GM18520 (cell line): ENCODE measurements around the gene ROCK2.
"Not testable (repeated sequence)": the region's sequence is repeated elsewhere in the genome, so short reads cannot be mapped to it uniquely, and the experiment has no call there.

ENCODE experiments used
- ATAC-seq: cut with Tn5 transposase; IDR thresholded peaks from one replicate; pipeline ENCODE4 v1.9.1; 2021; ENCODE audit not compliant: unreplicated experiment

The ROCK2 gene

DNA sequence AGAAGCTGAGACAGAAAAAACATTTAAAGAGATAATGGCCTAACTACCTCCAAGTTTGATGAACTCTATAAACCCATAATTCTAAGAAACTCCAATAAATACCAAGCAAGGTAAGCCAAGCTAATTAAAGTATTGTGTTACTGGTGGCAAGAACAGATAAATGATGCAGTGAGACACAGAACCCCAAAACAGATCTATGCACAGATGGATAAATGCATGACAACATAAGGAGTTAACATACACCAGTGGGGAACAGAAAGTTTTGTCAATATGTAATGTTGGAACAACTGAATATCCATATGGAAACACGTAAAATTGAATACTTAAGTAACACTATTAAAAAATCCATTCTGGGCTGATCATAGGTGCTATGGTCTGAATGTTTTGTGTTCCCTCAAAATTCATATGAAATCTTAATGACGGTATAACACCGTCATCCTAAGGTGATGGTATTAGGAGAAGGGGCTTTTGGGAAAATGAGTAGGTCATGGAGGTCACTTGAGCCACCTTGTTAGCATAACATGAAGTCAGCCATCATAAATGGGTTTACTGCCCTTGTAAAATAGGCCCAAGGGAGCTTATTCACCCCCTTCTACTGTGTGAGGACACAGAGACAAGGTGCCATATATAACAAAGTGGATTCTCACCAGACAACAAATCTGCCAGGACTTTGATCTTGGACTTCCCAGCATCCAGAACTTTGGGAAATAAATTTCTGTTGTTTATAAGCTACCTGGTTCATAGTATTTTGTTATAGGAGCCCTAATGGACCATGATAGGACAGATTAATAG, 102.8 kb downstream of the ROCK2 start:
- ATAC-seq: no peak

DNA sequence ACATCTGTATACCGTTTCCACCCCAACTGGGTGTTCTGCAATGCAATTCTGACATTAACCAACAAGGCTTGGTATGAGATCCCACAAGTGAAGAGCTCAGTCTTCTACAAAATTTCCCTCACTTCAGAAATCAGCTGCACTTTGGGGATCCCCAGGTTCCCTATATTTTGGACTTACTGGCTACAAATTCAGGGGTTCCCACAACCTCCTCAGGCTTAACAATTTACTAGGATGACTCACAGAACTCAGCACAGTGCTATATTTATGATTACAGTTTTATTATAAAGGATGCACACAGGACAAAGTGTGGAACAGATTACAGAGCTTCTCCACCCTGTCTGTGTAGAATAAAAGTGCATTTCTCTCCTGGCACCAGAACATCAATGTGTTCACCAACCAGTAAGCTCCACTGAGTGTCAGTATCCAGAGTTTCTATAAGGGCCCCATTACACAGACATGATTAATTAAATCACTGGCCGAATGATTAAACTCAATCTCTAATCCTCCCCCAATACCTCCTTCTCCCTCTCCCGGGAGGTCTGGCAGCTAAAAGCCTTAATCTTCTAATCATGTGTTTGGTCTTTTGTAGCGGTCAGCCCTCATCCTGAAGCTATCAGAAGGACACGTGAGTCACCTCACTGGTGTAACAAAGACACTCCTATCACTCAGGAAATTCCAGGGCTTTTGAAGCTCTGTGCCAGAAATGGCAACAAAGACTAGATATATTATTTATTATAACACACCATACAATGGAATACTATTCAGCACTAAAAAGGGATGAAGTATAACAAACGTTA, 104.6 kb downstream of the ROCK2 start:
- ATAC-seq: no peak

DNA sequence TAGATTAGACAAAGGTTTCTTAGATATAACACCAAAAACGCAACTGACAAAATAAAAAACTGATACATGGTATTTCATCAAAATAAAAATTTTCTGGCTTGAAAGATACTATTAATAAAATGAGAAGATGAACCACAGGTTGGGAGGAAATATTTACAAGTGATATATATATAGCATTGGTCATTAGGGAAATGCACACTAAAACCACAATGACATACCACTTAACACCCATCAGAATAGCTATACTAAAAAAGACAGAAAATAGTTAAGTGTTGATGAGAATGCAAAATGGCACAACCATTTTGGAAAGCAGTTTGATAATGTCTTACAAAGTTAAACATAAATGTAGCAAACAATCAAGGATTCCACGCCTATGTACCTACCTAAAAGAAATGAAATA, 105.3 kb downstream of the ROCK2 start:
- ATAC-seq: no peak

DNA sequence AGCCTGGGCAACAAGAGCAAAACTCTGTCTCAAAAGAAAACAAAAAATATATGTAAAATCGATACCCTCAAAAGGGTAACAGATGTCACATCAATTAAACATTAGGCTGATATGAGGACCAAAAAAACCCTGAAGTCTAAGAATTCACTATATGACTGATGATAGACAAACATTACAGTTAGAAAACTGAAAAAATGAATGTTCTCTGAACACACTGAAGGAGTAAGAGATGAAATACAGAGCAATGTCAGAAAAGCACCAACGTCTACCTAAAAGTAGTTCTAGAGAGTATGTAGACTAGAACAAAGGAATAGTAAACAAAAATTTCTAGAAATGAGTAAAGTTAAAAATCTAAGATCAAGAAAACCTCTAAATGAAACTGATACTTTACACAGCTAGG, 107.3 kb downstream of the ROCK2 start:
- no peak for ATAC-seq

DNA sequence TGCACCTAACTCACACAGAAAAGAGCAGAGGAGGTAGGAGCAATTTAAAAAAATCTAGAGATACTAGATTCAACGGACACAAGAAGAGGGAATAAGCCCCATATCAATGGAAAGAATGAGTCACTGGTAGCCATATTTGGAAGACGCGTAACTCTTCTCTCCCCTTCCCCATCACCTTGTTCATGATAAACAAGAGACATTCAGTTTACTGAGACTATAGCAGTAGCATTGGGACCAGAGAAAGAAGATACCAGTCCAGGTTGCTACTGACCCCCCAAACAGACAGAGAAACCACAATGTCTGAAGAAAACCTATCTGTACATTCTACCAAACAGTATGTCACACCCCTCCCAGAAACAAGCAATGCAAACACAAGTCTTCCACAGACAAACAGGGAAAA, 108.1 kb downstream of the ROCK2 start:
- no peak for ATAC-seq

DNA sequence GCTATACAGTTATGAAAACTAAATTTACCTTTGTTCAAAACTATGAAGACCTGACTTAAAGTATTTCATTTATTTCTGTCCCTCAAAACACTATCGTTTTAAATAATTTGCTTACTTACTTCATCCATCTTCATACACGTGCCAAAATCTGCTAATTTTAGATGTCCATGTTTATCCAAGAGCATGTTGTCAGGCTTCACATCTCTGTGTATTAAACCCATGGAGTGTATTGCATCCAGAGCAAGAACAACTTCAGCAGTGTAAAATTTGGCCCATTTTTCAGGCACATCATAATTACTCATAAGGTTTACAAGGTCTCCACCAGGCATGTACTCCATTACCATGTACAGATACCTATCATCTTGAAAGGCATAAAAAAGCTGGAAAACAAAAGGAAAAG, 108.9 kb downstream of the ROCK2 start:
- no peak for ATAC-seq

DNA sequence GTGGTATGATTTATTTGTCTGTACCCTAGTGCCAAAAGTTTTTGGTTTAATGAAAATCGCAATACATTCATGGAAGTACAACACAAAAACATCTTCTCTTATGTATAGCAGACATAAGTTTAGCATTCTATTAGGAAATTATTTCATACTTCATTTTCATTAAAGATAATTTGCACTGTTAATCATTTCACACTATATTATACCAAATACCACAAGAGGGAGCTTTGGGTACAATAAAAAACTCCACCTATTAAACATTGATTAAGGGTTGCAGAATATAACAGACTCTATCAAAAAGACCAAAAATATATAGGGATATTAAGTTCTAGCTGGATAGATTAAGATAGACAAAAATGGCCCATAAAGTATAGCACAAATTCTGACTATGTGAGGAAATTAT, 110.1 kb downstream of the ROCK2 start:
- ATAC-seq: no peak

DNA sequence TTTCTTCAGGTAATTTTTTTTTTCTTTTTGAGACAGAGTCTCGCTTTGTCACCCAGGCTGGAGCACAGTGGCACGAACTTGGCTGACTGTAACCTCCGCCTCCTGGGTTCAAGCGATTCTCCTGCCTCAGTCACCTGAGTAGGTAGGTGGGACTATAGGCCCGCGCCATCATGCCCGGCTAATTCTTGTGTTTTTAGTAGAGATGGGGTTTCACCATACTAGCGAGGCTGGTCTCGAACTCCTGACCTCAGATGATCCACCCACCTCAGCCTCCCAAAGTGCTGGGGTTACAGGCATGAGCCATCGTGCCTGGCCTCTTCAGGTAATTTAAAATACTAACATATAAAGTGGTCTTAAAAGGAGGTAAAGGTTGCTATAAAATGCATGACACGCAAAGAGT, 113.2 kb downstream of the ROCK2 start:
- not testable (repeated sequence) for ATAC-seq

DNA sequence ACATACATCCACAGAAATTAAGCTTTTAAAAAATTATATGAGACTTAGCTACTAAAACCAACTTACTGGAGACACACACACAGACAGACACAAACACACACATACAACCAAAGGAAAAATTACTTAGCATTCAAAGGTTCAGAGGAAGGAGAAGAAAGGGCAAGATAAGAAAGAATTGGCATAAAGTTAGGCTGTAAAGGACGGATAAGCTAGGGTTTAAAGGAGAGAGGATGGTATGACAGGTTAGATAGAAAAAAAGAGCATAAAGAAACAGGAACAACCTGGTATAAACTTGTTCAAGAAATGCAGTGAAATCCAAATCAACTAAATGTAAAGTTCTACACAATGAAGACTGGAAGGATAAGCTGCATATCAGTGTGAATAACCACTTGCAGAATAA, 115.7 kb downstream of the ROCK2 start:
- no peak for ATAC-seq

DNA sequence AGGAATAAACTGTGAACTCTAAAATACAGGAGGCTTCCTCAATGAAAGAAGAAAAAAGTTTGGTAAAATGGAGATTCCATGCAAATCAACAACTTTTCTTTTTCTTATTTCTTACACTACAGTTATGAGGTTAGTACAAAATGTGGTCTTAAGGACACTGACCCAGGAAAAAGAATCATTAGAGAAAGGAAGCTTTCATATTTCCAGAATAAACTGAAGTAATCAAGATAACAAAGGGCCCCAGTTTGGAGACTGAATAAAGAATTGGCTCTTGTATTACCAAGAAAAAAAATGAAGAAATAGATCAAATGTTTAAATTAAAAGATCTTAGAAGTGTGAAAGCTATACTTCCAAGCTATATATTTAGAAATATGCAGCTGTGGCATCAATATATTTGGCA, 116.8 kb downstream of the ROCK2 start:
- ATAC-seq: no peak

DNA sequence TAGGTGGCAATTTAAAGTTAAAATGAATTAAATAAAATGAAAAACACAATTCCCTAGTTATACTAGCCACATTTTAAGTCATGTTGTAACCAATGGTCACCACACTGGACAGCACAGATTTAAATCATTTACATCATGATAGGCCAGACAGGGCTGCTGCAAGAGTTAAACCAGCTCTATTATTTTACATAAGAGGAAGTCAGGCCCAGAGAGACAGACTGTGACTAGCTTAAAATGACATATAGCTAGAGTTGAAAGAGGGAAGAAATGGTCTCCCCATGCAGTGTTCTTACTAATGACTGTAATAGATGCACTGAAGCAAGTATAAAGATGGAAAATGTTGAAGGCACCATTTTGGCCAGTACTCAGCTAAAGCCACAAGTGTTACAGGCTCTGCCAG, 119.5 kb downstream of the ROCK2 start:
- ATAC-seq: no peak

DNA sequence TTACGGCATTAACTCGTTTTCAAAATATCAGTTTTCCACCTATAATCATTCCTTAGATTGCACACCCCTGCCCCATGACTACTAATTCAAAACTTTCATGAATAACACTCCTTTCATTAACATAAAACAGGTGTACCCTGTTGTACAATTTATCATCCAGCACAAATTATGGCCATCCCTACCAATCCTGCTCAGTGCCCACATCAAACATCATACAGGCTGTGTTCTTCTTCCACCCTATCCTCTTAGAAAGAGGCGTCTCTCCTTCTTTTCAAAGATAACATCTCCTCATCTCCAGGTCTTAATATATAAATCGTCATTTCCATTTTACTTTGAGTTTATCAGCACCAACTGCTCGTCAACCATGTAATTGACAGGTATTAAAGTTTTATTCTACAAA, 121.6 kb downstream of the ROCK2 start:
- no peak for ATAC-seq

DNA sequence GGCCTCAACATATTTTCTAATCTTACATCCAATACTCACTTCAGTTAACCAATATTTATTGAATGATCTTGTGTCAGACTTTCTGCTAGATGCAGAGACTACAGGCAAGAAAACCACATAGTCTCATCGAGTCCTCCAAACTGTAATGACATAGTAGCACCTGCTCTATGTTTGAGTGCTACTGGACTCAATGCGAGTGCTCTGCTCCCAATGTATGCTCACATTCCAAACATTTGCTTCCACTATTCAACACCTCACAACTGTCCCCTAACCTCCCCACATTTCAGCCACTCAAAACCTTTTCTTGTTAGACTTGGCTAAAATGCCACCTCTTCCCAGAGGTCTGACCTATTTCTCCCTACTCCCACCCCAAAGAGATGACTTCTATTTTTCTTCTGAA, 124.0 kb downstream of the ROCK2 start:
- no peak for ATAC-seq

DNA sequence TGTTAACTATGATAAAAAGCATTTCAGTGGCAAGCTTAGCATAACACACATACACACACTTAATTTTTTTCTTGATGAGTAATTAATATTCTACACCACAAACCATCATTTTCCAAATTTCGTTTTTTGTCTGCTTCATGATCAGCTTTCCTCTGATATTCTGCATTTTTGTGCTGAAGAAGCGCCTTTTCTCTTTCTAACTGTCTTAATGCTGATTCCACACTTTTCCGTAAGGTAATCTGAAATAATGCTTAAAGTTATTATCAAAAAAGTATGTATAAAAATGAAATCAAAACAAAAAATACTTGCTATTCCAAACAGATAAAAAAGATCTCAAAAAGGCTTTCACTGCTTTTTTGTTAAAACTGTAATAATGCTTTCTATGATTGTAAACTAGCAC, 129.0 kb downstream of the ROCK2 start:
- no peak for ATAC-seq

DNA sequence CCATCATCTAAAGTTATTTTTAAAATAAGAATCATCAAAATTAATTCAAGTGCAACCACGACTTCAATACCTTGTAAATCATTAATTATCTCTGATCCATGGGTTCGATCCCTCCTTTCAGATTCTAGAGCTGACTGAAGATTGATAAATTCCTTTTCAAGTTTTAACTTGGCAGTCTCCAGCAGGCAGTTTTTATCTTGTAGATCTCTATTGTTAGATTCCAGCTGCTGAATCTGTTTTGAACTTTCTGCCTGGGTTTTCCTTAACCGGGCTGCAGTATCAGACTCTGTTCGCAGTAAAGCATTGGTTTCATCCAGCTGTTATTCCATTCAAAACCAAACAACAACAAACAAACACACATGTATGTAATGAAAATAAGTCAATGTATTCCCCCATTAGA, 129.7 kb downstream of the ROCK2 start:
- no peak for ATAC-seq

DNA sequence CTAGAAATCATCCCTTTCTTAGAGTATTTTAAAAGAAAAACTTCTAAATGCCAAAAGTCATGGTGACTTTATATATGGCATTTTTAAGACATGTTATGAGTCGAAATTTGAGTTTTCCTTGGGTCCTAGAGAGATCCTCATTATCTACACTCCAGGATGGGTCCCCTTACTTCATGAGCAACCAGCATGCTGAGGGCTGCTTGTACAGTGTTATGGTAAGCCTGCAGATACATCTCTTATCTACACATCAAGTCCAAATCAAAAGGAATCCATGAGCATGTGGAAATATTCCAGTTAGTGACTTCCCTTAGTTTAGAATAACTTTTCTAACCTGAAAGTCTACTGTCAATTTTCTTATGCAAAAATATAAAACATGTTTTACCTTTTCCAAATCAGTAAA, 130.5 kb downstream of the ROCK2 start:
- no peak for ATAC-seq

DNA sequence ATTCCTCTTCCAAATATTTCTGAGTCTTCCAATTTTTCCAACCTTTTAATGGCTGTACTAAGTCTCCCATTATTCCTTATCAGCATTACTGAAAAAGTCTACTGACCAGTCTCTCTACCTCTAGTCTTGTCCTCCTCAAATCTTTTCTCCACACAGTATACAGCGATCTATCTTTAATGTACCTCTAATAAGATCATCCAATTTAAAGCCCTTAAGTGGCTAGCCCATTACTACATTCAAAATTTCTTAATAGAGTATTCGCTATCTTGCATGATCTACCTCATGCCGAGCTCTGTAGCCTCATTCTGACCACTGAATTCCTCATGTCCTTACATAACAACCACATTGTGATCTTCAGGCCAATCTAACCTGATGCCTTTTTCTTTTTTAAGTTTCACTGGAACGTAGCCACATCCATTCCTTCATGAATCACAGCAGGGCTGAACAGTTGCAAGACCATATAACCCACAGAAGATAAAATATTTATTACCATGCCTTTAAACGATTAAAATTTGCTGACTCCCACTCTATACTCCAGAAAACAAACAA, 131.3 kb downstream of the ROCK2 start:
- no peak for ATAC-seq

DNA sequence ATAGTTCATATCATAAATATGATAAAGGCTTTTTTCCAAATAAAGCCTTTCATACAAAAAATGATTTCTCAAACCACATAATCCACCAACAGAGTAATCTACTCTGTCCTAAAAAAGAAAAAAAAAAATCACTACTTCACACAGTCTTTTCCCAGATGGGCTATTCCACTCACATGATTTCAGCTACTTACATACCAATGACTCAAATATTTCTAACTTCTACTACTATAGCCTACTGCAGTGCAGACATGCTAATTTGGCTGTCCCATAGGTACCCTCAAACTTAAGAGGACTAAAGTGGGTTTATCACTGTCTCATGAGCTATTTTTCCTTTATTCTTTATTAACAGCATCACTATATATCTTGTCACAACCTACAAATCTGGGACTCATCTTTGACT, 131.8 kb downstream of the ROCK2 start:
- no peak for ATAC-seq

DNA sequence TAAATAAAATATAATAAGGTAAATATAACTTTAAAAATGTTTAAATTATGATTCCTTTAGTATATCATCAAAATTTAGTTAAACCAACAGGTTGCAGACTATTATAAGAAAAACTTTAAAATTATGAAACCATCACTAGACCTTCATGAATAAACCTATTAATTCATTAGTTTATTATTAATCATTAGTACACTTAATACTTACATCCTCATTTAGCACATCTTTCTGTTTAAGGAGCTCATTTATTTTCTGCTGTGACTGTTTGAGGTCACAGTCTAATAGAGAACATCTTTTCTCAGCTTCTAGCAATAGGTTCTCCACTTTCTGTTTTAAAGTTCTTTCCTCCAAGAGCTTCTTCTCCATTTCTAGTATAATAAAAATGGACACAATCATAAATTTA, 136.4 kb downstream of the ROCK2 start:
- no peak for ATAC-seq

DNA sequence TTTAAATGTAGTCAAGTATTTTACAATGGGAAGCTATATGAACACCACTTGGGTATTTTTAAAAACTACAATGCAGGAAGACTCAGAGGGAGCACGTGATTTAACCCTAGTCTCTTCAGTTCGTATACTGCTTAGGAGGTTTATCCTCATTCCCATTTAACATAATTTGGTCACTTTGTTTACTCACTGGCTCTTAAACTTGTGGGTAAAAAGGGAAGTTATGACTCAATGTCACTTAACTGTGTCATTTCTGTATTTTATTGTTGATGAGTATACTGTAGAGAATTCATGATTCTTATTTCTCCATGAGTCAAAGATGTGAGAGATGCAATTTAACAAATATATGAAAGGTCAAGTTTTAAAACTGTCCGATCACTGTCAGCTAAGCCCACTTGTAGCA, 141.0 kb downstream of the ROCK2 start:
- ATAC-seq: peak; percentile 82

DNA sequence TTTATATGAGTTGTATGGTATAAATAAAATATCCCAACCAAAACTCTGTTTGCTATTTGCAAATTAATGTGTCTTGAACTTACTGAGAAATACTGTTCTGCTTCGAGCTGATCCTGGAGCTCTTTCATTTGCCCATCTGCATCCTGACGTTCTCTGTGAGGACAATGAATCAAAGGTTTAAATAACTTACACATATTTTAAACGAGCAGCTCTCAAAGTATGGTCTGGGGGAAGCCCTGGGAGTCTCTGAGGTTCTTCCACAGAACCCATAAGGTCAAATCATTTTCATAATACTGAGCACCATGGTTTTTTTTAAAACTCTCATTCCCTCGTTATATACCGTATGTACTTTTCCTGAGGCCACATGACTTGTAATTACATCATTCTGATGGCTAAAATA, 142.5 kb downstream of the ROCK2 start:
- no peak for ATAC-seq

DNA sequence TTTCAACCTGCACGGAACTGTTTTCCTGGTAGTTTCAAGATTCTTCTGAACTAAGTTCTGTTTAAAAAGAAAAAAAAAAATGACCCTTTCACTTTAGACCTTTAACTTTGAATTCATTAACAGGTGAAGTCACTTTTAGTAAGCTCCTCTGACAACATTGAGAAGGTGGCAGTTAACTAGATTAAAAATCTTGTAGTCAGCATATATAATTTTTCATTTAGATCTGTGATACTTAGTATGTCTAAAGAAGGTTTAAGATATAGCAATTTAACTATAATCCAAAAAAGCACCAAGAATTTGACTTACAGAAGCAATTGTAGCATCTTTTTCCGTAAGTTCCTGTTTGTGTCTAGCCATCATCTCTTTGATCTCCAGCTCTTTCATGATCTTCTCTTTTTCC, 143.8 kb downstream of the ROCK2 start:
- ATAC-seq: no peak
